Omental fat pad (tissue), 4 donors: Measurements from ENCODE around the gene PAGR1. TPM values are rescaled to one million over a fixed set of nuclear protein-coding genes. Genes with fewer than 3 reads are reported as not detected.
"Not testable (repeated sequence)": the region's sequence is repeated elsewhere in the genome, so short reads cannot be mapped to it uniquely, and the experiment has no call there.

ENCODE experiments used
- ATAC-seq: fragments of 150-250 bp; one replicate; pipeline ENCODE4 v1.9.1; 2016; ENCODE audit warnings: mild to moderate bottlenecking, moderate library complexity; ENCODE audit not compliant: low FRiP score
- DNase-seq: peaks from one replicate; pipeline ENCODE4 v3.0.0-alpha.2; 2019; ENCODE audit warnings: low spot score
- total RNA-seq, 4 donors: library from RNA; depleted of rRNA; stranded (reverse); fragments of >200 nt; gene quantifications; one replicate each; pipeline ENCODE4 v1.1.0, GENCODE V29; 2016
- TF ChIP-seq, protein P1 (sequence below), 3 donors: fragments of 450-650 bp; IDR thresholded peaks; one replicate each; pipeline ENCODE4 v1.5.1; 2016 to 2017; ENCODE audit warnings: antibody characterized with exemption in 3 of 3, mild to moderate bottlenecking in 3 of 3, moderate library complexity in 2 of 3

PAGR1 gene
- total RNA-seq, 4 donors from 2014 or later = 15.6 to 32.9 (median 20.6) TPM

DNA sequence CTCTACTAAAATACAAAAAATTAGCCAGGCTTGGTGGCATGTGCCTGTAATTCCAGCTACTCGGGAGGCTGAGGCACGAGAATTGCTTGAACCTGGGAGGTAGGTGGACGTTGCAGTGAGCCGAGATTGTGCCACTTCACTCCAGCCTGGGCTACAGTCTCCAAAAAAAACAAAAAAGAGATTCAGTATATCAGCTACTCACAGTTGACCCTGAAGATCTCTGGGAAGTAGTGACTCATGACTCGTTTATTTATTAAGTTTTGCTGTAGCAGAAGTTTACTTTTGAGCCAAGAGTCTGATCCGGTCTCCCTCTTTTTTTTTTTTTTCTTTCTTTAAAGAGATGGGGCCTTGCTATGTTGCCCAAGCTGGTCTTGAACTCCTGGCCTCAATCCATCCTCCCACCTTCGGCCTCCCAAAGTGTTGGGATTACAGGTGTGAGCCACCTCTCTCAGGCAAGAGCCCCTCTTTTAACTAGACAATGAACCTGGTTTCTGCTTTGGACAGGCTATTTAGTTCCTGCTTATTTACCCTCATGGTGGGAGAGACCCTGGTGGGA is 8.7 kb downstream of the PAGR1 start:
- TF ChIP-seq, protein P1, sequence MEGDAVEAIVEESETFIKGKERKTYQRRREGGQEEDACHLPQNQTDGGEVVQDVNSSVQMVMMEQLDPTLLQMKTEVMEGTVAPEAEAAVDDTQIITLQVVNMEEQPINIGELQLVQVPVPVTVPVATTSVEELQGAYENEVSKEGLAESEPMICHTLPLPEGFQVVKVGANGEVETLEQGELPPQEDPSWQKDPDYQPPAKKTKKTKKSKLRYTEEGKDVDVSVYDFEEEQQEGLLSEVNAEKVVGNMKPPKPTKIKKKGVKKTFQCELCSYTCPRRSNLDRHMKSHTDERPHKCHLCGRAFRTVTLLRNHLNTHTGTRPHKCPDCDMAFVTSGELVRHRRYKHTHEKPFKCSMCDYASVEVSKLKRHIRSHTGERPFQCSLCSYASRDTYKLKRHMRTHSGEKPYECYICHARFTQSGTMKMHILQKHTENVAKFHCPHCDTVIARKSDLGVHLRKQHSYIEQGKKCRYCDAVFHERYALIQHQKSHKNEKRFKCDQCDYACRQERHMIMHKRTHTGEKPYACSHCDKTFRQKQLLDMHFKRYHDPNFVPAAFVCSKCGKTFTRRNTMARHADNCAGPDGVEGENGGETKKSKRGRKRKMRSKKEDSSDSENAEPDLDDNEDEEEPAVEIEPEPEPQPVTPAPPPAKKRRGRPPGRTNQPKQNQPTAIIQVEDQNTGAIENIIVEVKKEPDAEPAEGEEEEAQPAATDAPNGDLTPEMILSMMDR (IDR thresholded peaks at IDR 0.05) = no peak
- ATAC-seq = no peak

DNA sequence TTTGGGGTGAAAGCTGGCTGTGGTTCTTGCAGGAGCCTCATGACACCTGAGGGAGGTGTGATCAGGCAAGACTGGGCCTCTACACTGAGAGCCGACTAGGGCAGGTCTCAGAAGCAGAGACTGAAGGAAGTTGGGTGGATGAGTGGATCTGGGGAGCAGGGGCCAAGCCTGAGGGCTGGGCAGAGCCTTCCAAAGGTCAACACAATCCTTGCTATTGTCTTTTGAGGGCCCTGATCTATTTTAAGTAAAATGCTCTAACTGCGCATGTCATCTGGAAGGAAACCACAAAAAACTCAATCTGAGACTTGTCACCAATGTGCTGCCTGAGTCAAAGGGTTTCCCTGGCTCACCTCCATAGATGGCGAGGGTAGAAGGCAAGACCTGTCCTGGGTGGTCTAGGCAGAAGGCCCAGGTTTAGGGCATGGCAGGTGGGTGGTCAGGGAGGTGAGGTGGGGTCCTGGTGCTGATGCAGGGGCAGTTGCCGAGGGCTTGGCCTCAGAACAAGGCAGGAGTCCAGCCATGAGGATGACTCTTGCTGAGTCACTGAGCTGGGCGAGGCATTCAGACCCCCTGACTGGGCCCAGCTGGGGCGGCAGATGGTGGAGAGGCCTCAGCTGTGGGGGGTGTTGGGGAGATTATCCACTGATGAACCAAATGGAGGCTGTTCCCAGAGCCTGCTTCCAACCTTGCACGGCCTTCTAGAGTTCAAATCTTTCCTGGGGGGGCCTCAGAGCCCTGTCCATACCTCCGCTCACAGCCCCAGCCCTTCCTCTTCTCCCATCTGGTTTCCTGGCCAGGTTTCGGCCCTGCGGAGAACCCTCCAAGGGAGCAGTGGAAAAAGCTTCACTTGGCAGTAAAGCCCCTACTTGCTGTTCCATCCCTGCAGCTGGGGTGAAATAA is 9.4 kb downstream of the PAGR1 start:
- TF ChIP-seq, protein P1 (IDR thresholded peaks at IDR 0.05) = no peak
- DNase-seq (no peak), ATAC-seq (peak; percentile 26)

More for the DNA sequence above, 8.7 kb downstream of the PAGR1 start:
- no peak for DNase-seq

DNA sequence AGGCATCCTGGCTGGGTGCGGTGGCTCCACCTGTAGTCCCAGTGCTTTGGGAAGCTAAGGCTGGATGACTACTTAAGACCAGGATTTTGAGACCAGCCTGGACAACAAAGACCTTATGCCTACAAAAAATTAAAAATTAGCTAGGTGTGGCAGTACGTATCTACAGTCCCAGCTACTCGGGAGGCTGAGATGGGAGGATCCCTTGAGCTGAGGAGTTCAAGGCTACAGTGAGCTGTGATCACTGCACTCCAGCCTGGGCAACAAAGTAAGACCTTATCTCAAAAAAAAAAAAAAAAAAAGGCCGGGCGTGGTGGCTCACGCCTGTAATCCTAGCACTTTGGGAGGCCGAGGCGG is 10.4 kb downstream of the PAGR1 start:
- TF ChIP-seq, protein P1 (IDR thresholded peaks at IDR 0.05) = no peak
- DNase-seq (no peak), ATAC-seq (no peak)

DNA sequence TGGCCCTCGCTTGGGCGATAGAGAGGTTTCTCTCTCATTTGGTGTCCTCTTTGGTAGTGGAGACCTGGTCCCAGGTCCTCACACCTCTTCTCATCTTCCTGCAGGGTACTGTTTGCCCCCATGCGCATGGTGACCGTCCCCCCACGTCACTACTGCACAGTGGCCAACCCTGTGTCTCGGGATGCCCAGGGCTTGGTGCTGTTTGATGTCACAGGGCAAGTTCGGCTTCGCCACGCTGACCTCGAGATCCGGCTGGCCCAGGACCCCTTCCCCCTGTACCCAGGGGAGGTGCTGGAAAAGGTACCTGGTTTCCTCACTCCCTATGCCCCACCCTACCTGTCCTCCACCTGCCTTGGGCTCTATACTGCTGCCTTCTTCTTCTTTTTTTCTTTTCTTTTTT is 14.8 kb downstream of the PAGR1 start:
- no peak for DNase-seq
- ATAC-seq = no peak
- TF ChIP-seq, protein P1 (IDR thresholded peaks at IDR 0.05) = no peak

DNA sequence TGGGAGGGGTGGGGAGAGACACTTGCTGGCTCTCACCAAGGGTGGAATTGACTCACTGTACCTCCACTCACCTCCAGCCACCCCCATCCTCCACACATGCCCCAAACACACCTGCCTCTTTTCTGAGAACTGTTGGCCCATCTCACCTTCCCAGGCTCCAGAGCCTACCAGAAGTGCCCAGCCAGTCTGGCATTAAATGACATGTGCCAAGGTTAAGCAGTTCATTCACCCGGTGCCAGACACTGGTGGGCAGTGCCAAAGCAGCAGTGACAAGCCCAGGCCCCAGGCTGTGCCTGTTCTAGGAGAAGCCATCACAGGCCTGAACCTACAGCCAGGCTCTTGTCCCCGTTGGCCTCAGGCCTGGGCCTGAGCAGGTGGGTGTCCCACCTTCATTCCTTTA is 15.5 kb downstream of the PAGR1 start:
- DNase-seq (no peak), ATAC-seq (no peak)
- TF ChIP-seq, protein P1 (IDR thresholded peaks at IDR 0.05) = no peak

DNA sequence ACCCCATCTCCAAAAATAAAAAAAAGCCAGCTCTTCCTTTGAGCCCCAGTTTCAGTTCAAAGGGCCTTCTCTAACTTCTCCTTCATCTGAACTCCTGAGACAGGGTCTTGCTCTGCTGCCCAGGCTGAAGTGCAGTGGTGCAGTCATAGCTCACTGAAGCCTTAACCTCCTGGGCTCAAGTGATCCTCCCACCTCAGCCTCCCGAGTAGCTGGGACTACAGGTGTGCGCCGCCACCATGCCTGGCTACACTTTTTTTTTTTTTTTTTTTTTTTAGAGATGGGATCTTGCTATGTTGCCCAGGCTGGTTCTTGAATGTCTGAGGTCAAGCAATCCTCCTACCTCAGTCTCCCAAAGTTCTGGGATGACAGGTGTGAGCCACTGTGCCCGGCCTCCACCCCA is 17.3 kb downstream of the PAGR1 start:
- not testable (repeated sequence) for DNase-seq

DNA sequence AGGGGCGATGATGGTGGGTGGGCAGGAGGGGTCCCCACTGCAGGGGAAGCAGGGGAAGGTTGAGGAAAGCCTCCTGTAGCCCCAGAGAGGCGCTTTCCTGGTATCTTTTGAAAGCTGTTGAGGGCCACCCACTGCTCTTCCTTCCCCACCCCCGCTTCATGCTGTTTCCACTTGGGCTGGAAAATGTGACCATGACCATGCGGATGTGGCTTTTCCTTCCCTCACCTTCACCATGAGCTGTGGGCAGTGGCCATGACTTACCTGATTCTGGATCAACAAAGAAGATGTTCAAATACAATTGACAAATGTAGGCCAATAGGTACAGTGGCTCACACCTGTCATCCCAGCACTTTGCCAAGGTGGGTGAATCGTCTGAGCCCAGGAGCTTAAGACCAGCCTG is 18.1 kb downstream of the PAGR1 start:
- DNase-seq = no peak
- TF ChIP-seq, protein P1 (IDR thresholded peaks at IDR 0.05) = no peak
- no peak for ATAC-seq

More for the DNA sequence above, 17.3 kb downstream of the PAGR1 start:
- ATAC-seq = not testable (repeated sequence)
